ENCODE measurements around the gene ARFRP1. TPM values are rescaled to one million over a fixed set of nuclear protein-coding genes. Genes with fewer than 3 reads are reported as not detected.

The ARFRP1 gene
- total and polyA plus RNA-seq, 2 experiments from 2014 or later = 16.7 to 24.6 TPM

- no peak overlapping the region for H2AFZ ChIP-seq
- DNase-seq (ENCODE audit: low spot score) (no peak), ATAC-seq (no peak)
- peak overlapping the region; percentile 88 for H3K4me3 Mint-ChIP-seq
- peaks cover 33% of the 10 kb centered on the region for H3K36me3 Mint-ChIP-seq (ENCODE audit: low read depth)
- H3K36me3 ChIP-seq (ENCODE audit: insufficient read depth) = no peaks in the 10 kb centered on the region
- H3F3A ChIP-seq (replicated peaks; ENCODE audit: low read depth) = peaks cover 11% of the 10 kb centered on the region; the same call in 1 of the 2 replicates
- peaks cover 10% of the 10 kb centered on the region for H3K4me1 Mint-ChIP-seq
- H3K27ac ChIP-seq (ENCODE audit: low read depth) = no peak overlapping the region
- H3K27ac Mint-ChIP-seq = no peak overlapping the region
- H3K9me3 Mint-ChIP-seq = no peaks in the 10 kb centered on the region
- no peaks in the 10 kb centered on the region for H3K9me2 ChIP-seq (ENCODE audit: insufficient read depth)
- peaks cover 12% of the 10 kb centered on the region for H3K27me3 Mint-ChIP-seq (ENCODE audit: insufficient read depth, low read depth, poor library complexity)
- TF ChIP-seq CREB1 (CRISPR knock-in tag; IDR thresholded peaks at IDR 0.05; ENCODE audit: low read depth) (no peak), JUNB (IDR thresholded peaks at IDR 0.05; ENCODE audit: unreplicated experiment) (no peak), ZNF114 (CRISPR knock-in tag; IDR thresholded peaks at IDR 0.05) (no peak), EZH2 (IDR thresholded peaks at IDR 0.05; ENCODE audit: low read depth, unreplicated experiment) (no peak), REST (IDR thresholded peaks at IDR 0.05; ENCODE audit: unreplicated experiment) (no peak), ZNF462 (CRISPR knock-in tag; IDR thresholded peaks at IDR 0.05) (no peak), EZH2phosphoT487 (IDR thresholded peaks at IDR 0.05; ENCODE audit: unreplicated experiment) (no peak), STAT1 (IDR thresholded peaks at IDR 0.05; ENCODE audit: unreplicated experiment) (no peak)
- H4K20me1 ChIP-seq (replicated peaks; ENCODE audit: insufficient read depth) = peaks cover 14% of the 10 kb centered on the region
- no peaks in the 10 kb centered on the region; the same call in 1 of the 2 replicates for H3K4me1 ChIP-seq (ENCODE audit: insufficient read depth)
- peak overlapping the region; percentile 85 for H3K4me3 ChIP-seq
- H3K4me2 ChIP-seq = peak overlapping the region; percentile 93
- no peaks in the 10 kb centered on the region for H3K27me3 ChIP-seq (ENCODE audit: insufficient read depth)
- peaks cover 35% of the 10 kb centered on the region for H3K79me2 ChIP-seq (replicated peaks; ENCODE audit: insufficient read depth)
Measured at GRCh38 chr20:63706027-63706695, 1.6 kb downstream of the ARFRP1 start.
